ENCODE results near the gene SCYL3.

- TF ChIP-seq POLR2A (IDR thresholded peaks at IDR 0.05; ENCODE audit: low read length) = no peak
- TF ChIP-seq GATA1 (IDR thresholded peaks at IDR 0.05; ENCODE audit: low read depth, low read length) = no peak
Observed at GRCh38 chr1:169886931-169887330, 6.8 kb downstream of the SCYL3 start.
